Liver (tissue), 9 donors: ENCODE results near the gene ZNF569. TPM values are rescaled to one million over a fixed set of nuclear protein-coding genes. Genes with fewer than 3 reads are reported as not detected.

Experiments used
- DNase-seq: peaks from one replicate; pipeline ENCODE4 v3.0.0-alpha.2; 2017; ENCODE audit warnings: low spot score
- H3K27ac ChIP-seq, 2 donors: one replicate each; pipeline ENCODE4 v1.7.0; 2013; ENCODE audit warnings: inconsistent platforms in 2 of 2, low read length in 2 of 2, control low read depth in 1 of 2, low read depth in 1 of 2, mild to moderate bottlenecking in 1 of 2
- H3K27me3 ChIP-seq, 4 donors: one replicate each; pipeline versions ENCODE4 v1.6.1 to v1.7.0; 2013; ENCODE audit warnings: low read length in 3 of 4, inconsistent platforms in 1 of 4, mild to moderate bottlenecking in 1 of 4, moderate library complexity in 1 of 4; ENCODE audit not compliant: control insufficient read depth in 4 of 4, insufficient read depth in 4 of 4
- H3K36me3 ChIP-seq, 4 donors: one replicate each; pipeline versions ENCODE4 v1.6.1 to v1.7.0; 2013; ENCODE audit warnings: low read length in 3 of 4, mild to moderate bottlenecking in 3 of 4, low read depth in 1 of 4, moderate library complexity in 1 of 4; ENCODE audit not compliant: control insufficient read depth in 4 of 4, insufficient read depth in 3 of 4
- H3K4me1 ChIP-seq, 4 donors: one replicate each; pipeline versions ENCODE4 v1.6.1 to v1.7.0; 2013; ENCODE audit warnings: low read length in 3 of 4, mild to moderate bottlenecking in 3 of 4, moderate library complexity in 1 of 4; ENCODE audit not compliant: control insufficient read depth in 4 of 4, insufficient read depth in 4 of 4
- H3K4me3 ChIP-seq, 3 donors: one replicate each; pipeline versions ENCODE4 v1.6.1 to v1.7.0; 2013; ENCODE audit warnings: low read length in 3 of 3, control low read depth in 1 of 3, low read depth in 1 of 3, mild to moderate bottlenecking in 1 of 3
- H3K9ac ChIP-seq, 2 donors: one replicate each; pipeline ENCODE4 v1.7.0; 2013; ENCODE audit warnings: low read length in 2 of 2, mild to moderate bottlenecking in 2 of 2, moderate library complexity in 2 of 2, control low read depth in 1 of 2, low read depth in 1 of 2
- H3K9me3 ChIP-seq, 4 donors: one replicate each; pipeline versions ENCODE4 v1.6.1 to v1.7.0; 2013; ENCODE audit warnings: low read length in 3 of 4; ENCODE audit not compliant: control insufficient read depth in 4 of 4
- EGR1 ChIP-seq, 2 donors: IDR thresholded peaks; 2 replicates each; pipeline ENCODE4 v1.6.1; 2016 to 2018; ENCODE audit warnings: antibody characterized with exemption in 2 of 2, low read depth in 2 of 2
- FOXA2 ChIP-seq: IDR thresholded peaks from 2 replicates; pipeline ENCODE4 v1.6.1; 2016; ENCODE audit warnings: antibody characterized with exemption
- HNF4A ChIP-seq, 2 donors: conservative IDR thresholded peaks; 2 replicates each; pipeline ENCODE4 v1.6.1; 2016; ENCODE audit warnings: antibody characterized with exemption in 2 of 2, mild to moderate bottlenecking in 2 of 2
- HNF4G ChIP-seq: IDR thresholded peaks from 2 replicates; pipeline ENCODE4 v1.6.1; 2016; ENCODE audit warnings: antibody characterized with exemption
- MAX ChIP-seq: IDR thresholded peaks from 2 replicates; pipeline ENCODE4 v1.6.1; 2016; ENCODE audit warnings: antibody characterized with exemption
- NR2F2 ChIP-seq: IDR thresholded peaks from 2 replicates; pipeline ENCODE4 v1.6.1; 2016; ENCODE audit warnings: antibody characterized with exemption
- RXRA ChIP-seq, 2 donors: IDR thresholded peaks; 2 replicates each; pipeline ENCODE4 v1.6.1; 2017 to 2018; ENCODE audit warnings: antibody characterized with exemption in 2 of 2, mild to moderate bottlenecking in 1 of 2
- SP1 ChIP-seq: IDR thresholded peaks from 2 replicates; pipeline ENCODE4 v1.6.1; 2018; ENCODE audit warnings: antibody characterized with exemption, mild to moderate bottlenecking
- TAF1 ChIP-seq: conservative IDR thresholded peaks from 2 replicates; pipeline ENCODE4 v1.6.1; 2016; ENCODE audit warnings: antibody characterized with exemption, mild to moderate bottlenecking
- YY1 ChIP-seq: IDR thresholded peaks from 2 replicates; pipeline ENCODE4 v1.6.1; 2016; ENCODE audit warnings: antibody characterized with exemption, mild to moderate bottlenecking
- WGBS: extraction: QIAGEN DNeasy Blood & Tissue Kit; methylation state at CpG from one replicate; pipeline ENCODE4 v1.1.7; 2013; 5-methylcytosine and 5-hydroxymethylcytosine counted together
- polyA plus RNA-seq, 2 donors: library from polyadenylated mRNA; stranded (reverse) in 1 of 2; unstranded in 1 of 2; fragments of 200-250 nt in 1 of 2; fragments of >200 nt in 1 of 2; fragmentation: Nextera tagmentation in 1 of 2; extraction: Ambion mirVana in 1 of 2; gene quantifications; one replicate each; pipeline versions ENCODE4 v1.2.1 to v1.2.3, GENCODE V29; 2013 to 2015
- total RNA-seq, 2 donors: library from RNA; depleted of rRNA; stranded (reverse); fragments of >200 nt; gene quantifications; one replicate each; pipeline ENCODE4 v1.2.3, GENCODE V29; 2014
- TF ChIP-seq, protein P1 (sequence below): IDR thresholded peaks from 2 replicates; pipeline ENCODE4 v1.6.1; 2016; ENCODE audit warnings: antibody characterized with exemption, mild to moderate bottlenecking
- donor health status: healthy.
- donor health status: healthy.
- donor health status: healthy.
- donor health status: healthy.
- donor health status: healthy.

Gene ZNF569
- total and polyA plus RNA-seq, 4 donors: 0.90 to 6.2 (median 1.3) TPM

GRCh38 chr19:37362733-37363132 lies 104.5 kb downstream of the ZNF569 start:
- TF ChIP-seq, protein P1, sequence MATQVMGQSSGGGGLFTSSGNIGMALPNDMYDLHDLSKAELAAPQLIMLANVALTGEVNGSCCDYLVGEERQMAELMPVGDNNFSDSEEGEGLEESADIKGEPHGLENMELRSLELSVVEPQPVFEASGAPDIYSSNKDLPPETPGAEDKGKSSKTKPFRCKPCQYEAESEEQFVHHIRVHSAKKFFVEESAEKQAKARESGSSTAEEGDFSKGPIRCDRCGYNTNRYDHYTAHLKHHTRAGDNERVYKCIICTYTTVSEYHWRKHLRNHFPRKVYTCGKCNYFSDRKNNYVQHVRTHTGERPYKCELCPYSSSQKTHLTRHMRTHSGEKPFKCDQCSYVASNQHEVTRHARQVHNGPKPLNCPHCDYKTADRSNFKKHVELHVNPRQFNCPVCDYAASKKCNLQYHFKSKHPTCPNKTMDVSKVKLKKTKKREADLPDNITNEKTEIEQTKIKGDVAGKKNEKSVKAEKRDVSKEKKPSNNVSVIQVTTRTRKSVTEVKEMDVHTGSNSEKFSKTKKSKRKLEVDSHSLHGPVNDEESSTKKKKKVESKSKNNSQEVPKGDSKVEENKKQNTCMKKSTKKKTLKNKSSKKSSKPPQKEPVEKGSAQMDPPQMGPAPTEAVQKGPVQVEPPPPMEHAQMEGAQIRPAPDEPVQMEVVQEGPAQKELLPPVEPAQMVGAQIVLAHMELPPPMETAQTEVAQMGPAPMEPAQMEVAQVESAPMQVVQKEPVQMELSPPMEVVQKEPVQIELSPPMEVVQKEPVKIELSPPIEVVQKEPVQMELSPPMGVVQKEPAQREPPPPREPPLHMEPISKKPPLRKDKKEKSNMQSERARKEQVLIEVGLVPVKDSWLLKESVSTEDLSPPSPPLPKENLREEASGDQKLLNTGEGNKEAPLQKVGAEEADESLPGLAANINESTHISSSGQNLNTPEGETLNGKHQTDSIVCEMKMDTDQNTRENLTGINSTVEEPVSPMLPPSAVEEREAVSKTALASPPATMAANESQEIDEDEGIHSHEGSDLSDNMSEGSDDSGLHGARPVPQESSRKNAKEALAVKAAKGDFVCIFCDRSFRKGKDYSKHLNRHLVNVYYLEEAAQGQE: no peak
- Histone ChIP-seq H3K27me3 (no peaks in the 10 kb centered on the region), H3K4me3 (peak overlapping the region in 2 of 3 donors; percentile 6 to 49), H3K4me1 (no peaks in the 10 kb centered on the region), H3K27ac (no peak overlapping the region), H3K9me3 (peaks cover 6 to 36% (median 26%) of the 10 kb centered on the region in 4 donors), H3K36me3 (peaks cover 6 to 48% (median 36%) of the 10 kb centered on the region in 4 donors), H3K9ac (no peak overlapping the region)
- 98% methylated on average over 6 of the region's 6 CpGs for WGBS
- DNase-seq: no peak

DNA sequence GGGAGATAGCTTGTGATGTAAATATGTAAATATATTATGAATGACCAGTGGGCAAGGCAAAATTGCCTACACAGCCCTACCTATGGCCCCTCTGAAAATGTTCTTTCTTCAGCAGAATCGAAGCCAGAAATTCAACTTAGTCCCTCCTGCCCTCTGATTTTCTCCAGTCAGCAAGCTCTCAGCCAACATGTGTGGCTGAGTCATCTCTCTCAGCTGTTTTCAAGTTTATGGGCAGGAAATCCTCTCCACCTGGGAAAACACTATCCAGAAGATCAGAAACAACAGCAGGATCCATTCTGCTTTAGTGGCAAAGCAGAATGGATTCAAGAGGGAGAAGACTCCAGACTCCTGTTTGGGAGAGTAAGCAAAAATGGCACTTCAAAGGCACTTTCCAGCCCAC lies 105.2 kb downstream of the ZNF569 start:
- Histone ChIP-seq H3K9me3 (peaks cover 6 to 40% (median 30%) of the 10 kb centered on the region in 4 donors), H3K4me3 (peak overlapping the region in 2 of 3 donors; percentile 6 to 49), H3K9ac (no peak overlapping the region), H3K27me3 (no peaks in the 10 kb centered on the region), H3K36me3 (peaks cover 6 to 50% (median 43%) of the 10 kb centered on the region in 4 donors), H3K27ac (no peak overlapping the region), H3K4me1 (no peaks in the 10 kb centered on the region)
- 86% methylated on average over 1 of the region's 1 CpG for WGBS
- DNase-seq: no peak
- no peak for TF ChIP-seq TAF1
- no peak for TF ChIP-seq MAX
- TF ChIP-seq, protein P1: no peak
- TF ChIP-seq FOXA2: no peak
- TF ChIP-seq HNF4G: no peak
- TF ChIP-seq SP1: no peak
- TF ChIP-seq HNF4A (conservative IDR thresholded peaks at IDR 0.05): no peak
- no peak for TF ChIP-seq YY1
- TF ChIP-seq NR2F2: no peak
- TF ChIP-seq EGR1 (IDR thresholded peaks at IDR 0.05; ENCODE audit: low read depth in 2 of 2): no peak
- TF ChIP-seq RXRA (IDR thresholded peaks at IDR 0.05): no peak

Other genes starting within 250 kb of the ZNF569 start
- gene ZNF383, start 249.2 kb downstream of the ZNF569 start, total RNA-seq: 1 to 10 TPM; 2.9 to 3.2 TPM
- gene ZNF383, start 249.2 kb downstream of the ZNF569 start, polyA plus RNA-seq: 1 to 10 TPM; 1.1 to 1.8 TPM
- gene ZNF527, start 96.3 kb downstream of the ZNF569 start, total RNA-seq: 1 to 10 TPM; 2.7 to 4.2 TPM
- 1 to 10 TPM in 1 of 2 donors, under 1 TPM in 1; 0.79 to 1.4 TPM for gene ZNF527, start 96.3 kb downstream of the ZNF569 start, polyA plus RNA-seq
- 1 to 10 TPM; 2.2 to 2.3 TPM for gene ZNF570, start 1.9 kb upstream of the ZNF569 start, total RNA-seq
- gene ZNF570, start 1.9 kb upstream of the ZNF569 start, polyA plus RNA-seq: under 1 TPM; 0.96 to 0.97 TPM
- gene ZNF793, start 39.5 kb upstream of the ZNF569 start, total RNA-seq: under 1 TPM; 0.84 to 0.93 TPM
- under 1 TPM; 0.15 to 0.18 TPM for gene ZNF793, start 39.5 kb upstream of the ZNF569 start, polyA plus RNA-seq
- 1 to 10 TPM; 1.6 to 1.8 TPM for gene ZNF571, start 127.3 kb upstream of the ZNF569 start, total RNA-seq
- under 1 TPM; 0.63 to 0.85 TPM for gene ZNF571, start 127.3 kb upstream of the ZNF569 start, polyA plus RNA-seq
- 1 to 10 TPM in 1 of 2 donors, under 1 TPM in 1; 0.33 to 1.3 TPM for gene ZNF540, start 127.4 kb upstream of the ZNF569 start, total RNA-seq
- gene ZNF540, start 127.4 kb upstream of the ZNF569 start, polyA plus RNA-seq: 1 to 10 TPM in 1 of 2 donors, under 1 TPM in 1; 0.50 to 2.0 TPM
- gene ZFP30, start 188.0 kb upstream of the ZNF569 start, total RNA-seq: 1 to 10 TPM; 5.6 to 5.8 TPM
- gene ZFP30, start 188.0 kb upstream of the ZNF569 start, polyA plus RNA-seq: 1 to 10 TPM in 1 of 2 donors, under 1 TPM in 1; 0.74 to 1.3 TPM